ENCODE data around the gene EDIL3.
"Not testable (repeated sequence)": the region's sequence is repeated elsewhere in the genome, so short reads cannot be mapped to it uniquely, and the experiment has no call there.

Gene EDIL3

GRCh38 chr5:84303315-84303714 lies 81.4 kb downstream of the EDIL3 start:
- no CpG with 5 or more reads among the region's 3 CpGs for WGBS (ENCODE audit: insufficient coverage)
- no peak for DNase-seq
- ChIA-PET CTCF (interaction anchor here (1.1 kb wide), 1 partner anchor 44 kb away, joined by 3 read pairs; no protein-coding TSS in a partner anchor), POLR2A (no interaction called here)
- no peak overlapping the region for H3K27ac ChIP-seq (ENCODE audit: insufficient read depth in 1 of 2, low read depth in 1 of 2, low read length in 2 of 2, poor library complexity in 1 of 2, severe bottlenecking in 2 of 2)
- H3K4me1 ChIP-seq (ENCODE audit: control extremely low read depth in 1 of 4, control insufficient read depth in 4 of 4, insufficient read depth in 4 of 4, low read length in 3 of 4): no peaks in the 10 kb centered on the region
- H3K9me3 ChIP-seq (ENCODE audit: control extremely low read depth in 1 of 5, control insufficient read depth in 4 of 5, insufficient read depth in 2 of 5, low read depth in 1 of 5, low read length in 4 of 5): no peaks in the 10 kb centered on the region
- H3K36me3 ChIP-seq (ENCODE audit: control insufficient read depth in 4 of 4, insufficient read depth in 4 of 4, low read length in 3 of 4): no peaks in the 10 kb centered on the region
- H3K4me3 ChIP-seq (ENCODE audit: control insufficient read depth in 1 of 7, extremely low read depth in 1 of 7, insufficient read depth in 4 of 7, low read depth in 2 of 7, low read length in 6 of 7): no peak overlapping the region
- H3K27me3 ChIP-seq (replicated peaks in 2 of 5; ENCODE audit: control insufficient read depth in 4 of 5, insufficient read depth in 5 of 5, low read length in 4 of 5): no peaks in the 10 kb centered on the region

GRCh38 chr5:84301535-84301934 lies 83.1 kb downstream of the EDIL3 start:
- ChIA-PET POLR2A (no interaction called here), CTCF (no interaction called here)
- Histone ChIP-seq H3K9me3 (ENCODE audit: control extremely low read depth in 1 of 5, control insufficient read depth in 4 of 5, insufficient read depth in 2 of 5, low read depth in 1 of 5, low read length in 4 of 5) (no peaks in the 10 kb centered on the region), H3K4me3 (ENCODE audit: control insufficient read depth in 1 of 7, extremely low read depth in 1 of 7, insufficient read depth in 4 of 7, low read depth in 2 of 7, low read length in 6 of 7) (no peak overlapping the region), H3K27ac (ENCODE audit: insufficient read depth in 1 of 2, low read depth in 1 of 2, low read length in 2 of 2, poor library complexity in 1 of 2, severe bottlenecking in 2 of 2) (no peak overlapping the region), H3K27me3 (replicated peaks in 2 of 5; ENCODE audit: control insufficient read depth in 4 of 5, insufficient read depth in 5 of 5, low read length in 4 of 5) (no peaks in the 10 kb centered on the region), H3K36me3 (ENCODE audit: control insufficient read depth in 4 of 4, insufficient read depth in 4 of 4, low read length in 3 of 4) (no peaks in the 10 kb centered on the region), H3K4me1 (ENCODE audit: control extremely low read depth in 1 of 4, control insufficient read depth in 4 of 4, insufficient read depth in 4 of 4, low read length in 3 of 4) (no peaks in the 10 kb centered on the region)
- WGBS (ENCODE audit: insufficient coverage): no CpG with 5 or more reads among the region's 1 CpG
- DNase-seq: no peak

- ChIA-PET POLR2A (no interaction called here), CTCF (no interaction called here)
- Histone ChIP-seq H3K27me3 (replicated peaks in 2 of 5; ENCODE audit: control insufficient read depth in 4 of 5, insufficient read depth in 5 of 5, low read length in 4 of 5) (no peaks in the 10 kb centered on the region), H3K4me3 (ENCODE audit: control insufficient read depth in 1 of 7, extremely low read depth in 1 of 7, insufficient read depth in 4 of 7, low read depth in 2 of 7, low read length in 6 of 7) (no peak overlapping the region), H3K4me1 (ENCODE audit: control extremely low read depth in 1 of 4, control insufficient read depth in 4 of 4, insufficient read depth in 4 of 4, low read length in 3 of 4) (no peaks in the 10 kb centered on the region), H3K9me3 (ENCODE audit: control extremely low read depth in 1 of 5, control insufficient read depth in 4 of 5, insufficient read depth in 2 of 5, low read depth in 1 of 5, low read length in 4 of 5) (no peaks in the 10 kb centered on the region), H3K36me3 (ENCODE audit: control insufficient read depth in 4 of 4, insufficient read depth in 4 of 4, low read length in 3 of 4) (no peaks in the 10 kb centered on the region), H3K27ac (ENCODE audit: insufficient read depth in 1 of 2, low read depth in 1 of 2, low read length in 2 of 2, poor library complexity in 1 of 2, severe bottlenecking in 2 of 2) (no peak overlapping the region)
- DNase-seq: no peak
- WGBS (ENCODE audit: insufficient coverage): no CpG with 5 or more reads among the region's 1 CpG
Observed at GRCh38 chr5:84299959-84300358, 84.7 kb downstream of the EDIL3 start.

- Histone ChIP-seq H3K4me1 (ENCODE audit: control extremely low read depth in 1 of 4, control insufficient read depth in 4 of 4, insufficient read depth in 4 of 4, low read length in 3 of 4) (no peaks in the 10 kb centered on the region), H3K36me3 (ENCODE audit: control insufficient read depth in 4 of 4, insufficient read depth in 4 of 4, low read length in 3 of 4) (no peaks in the 10 kb centered on the region), H3K27me3 (replicated peaks in 2 of 5; ENCODE audit: control insufficient read depth in 4 of 5, insufficient read depth in 5 of 5, low read length in 4 of 5) (no peaks in the 10 kb centered on the region), H3K9me3 (ENCODE audit: control extremely low read depth in 1 of 5, control insufficient read depth in 4 of 5, insufficient read depth in 2 of 5, low read depth in 1 of 5, low read length in 4 of 5) (no peaks in the 10 kb centered on the region), H3K4me3 (ENCODE audit: control insufficient read depth in 1 of 7, extremely low read depth in 1 of 7, insufficient read depth in 4 of 7, low read depth in 2 of 7, low read length in 6 of 7) (no peak overlapping the region), H3K27ac (ENCODE audit: insufficient read depth in 1 of 2, low read depth in 1 of 2, low read length in 2 of 2, poor library complexity in 1 of 2, severe bottlenecking in 2 of 2) (no peak overlapping the region)
- ChIA-PET POLR2A (no interaction called here), CTCF (no interaction called here)
- no peak for DNase-seq
- WGBS (ENCODE audit: insufficient coverage): 90% methylated on average over 3 of the region's 4 CpGs
Observed at GRCh38 chr5:84298628-84299027, 86.1 kb downstream of the EDIL3 start.

GRCh38 chr5:84297641-84298040 lies 87.0 kb downstream of the EDIL3 start:
- H3K9me3 ChIP-seq (ENCODE audit: control extremely low read depth in 1 of 5, control insufficient read depth in 4 of 5, insufficient read depth in 2 of 5, low read depth in 1 of 5, low read length in 4 of 5); POLR2A ChIA-PET; H3K27me3 ChIP-seq (replicated peaks in 2 of 5; ENCODE audit: control insufficient read depth in 4 of 5, insufficient read depth in 5 of 5, low read length in 4 of 5); H3K4me1 ChIP-seq (ENCODE audit: control extremely low read depth in 1 of 4, control insufficient read depth in 4 of 4, insufficient read depth in 4 of 4, low read length in 3 of 4); H3K27ac ChIP-seq (ENCODE audit: insufficient read depth in 1 of 2, low read depth in 1 of 2, low read length in 2 of 2, poor library complexity in 1 of 2, severe bottlenecking in 2 of 2); CTCF ChIA-PET; H3K4me3 ChIP-seq (ENCODE audit: control insufficient read depth in 1 of 7, extremely low read depth in 1 of 7, insufficient read depth in 4 of 7, low read depth in 2 of 7, low read length in 6 of 7); DNase-seq; H3K36me3 ChIP-seq (ENCODE audit: control insufficient read depth in 4 of 4, insufficient read depth in 4 of 4, low read length in 3 of 4): not testable (repeated sequence)
- WGBS (ENCODE audit: insufficient coverage): 100% methylated on average over 1 of the region's 4 CpGs

GRCh38 chr5:84292788-84293653 lies 91.7 kb downstream of the EDIL3 start:
- Histone ChIP-seq H3K4me3 (ENCODE audit: control insufficient read depth in 1 of 7, extremely low read depth in 1 of 7, insufficient read depth in 4 of 7, low read depth in 2 of 7, low read length in 6 of 7) (no peak overlapping the region), H3K27me3 (replicated peaks in 2 of 5; ENCODE audit: control insufficient read depth in 4 of 5, insufficient read depth in 5 of 5, low read length in 4 of 5) (no peaks in the 10 kb centered on the region), H3K9me3 (ENCODE audit: control extremely low read depth in 1 of 5, control insufficient read depth in 4 of 5, insufficient read depth in 2 of 5, low read depth in 1 of 5, low read length in 4 of 5) (no peaks in the 10 kb centered on the region), H3K36me3 (ENCODE audit: control insufficient read depth in 4 of 4, insufficient read depth in 4 of 4, low read length in 3 of 4) (no peaks in the 10 kb centered on the region), H3K4me1 (ENCODE audit: control extremely low read depth in 1 of 4, control insufficient read depth in 4 of 4, insufficient read depth in 4 of 4, low read length in 3 of 4) (peaks cover 0 to 7% (median 3%) of the 10 kb centered on the region in 4 experiments), H3K27ac (ENCODE audit: insufficient read depth in 1 of 2, low read depth in 1 of 2, low read length in 2 of 2, poor library complexity in 1 of 2, severe bottlenecking in 2 of 2) (no peak overlapping the region)
- 88% methylated on average over 12 of the region's 14 CpGs for WGBS (ENCODE audit: insufficient coverage)
- ChIA-PET POLR2A (no interaction called here), CTCF (interaction anchor here (0.6 kb wide), 1 partner anchor 254 kb away, joined by 3 read pairs; no protein-coding TSS in a partner anchor)
- no peak for DNase-seq

GRCh38 chr5:84292000-84292642 lies 92.6 kb downstream of the EDIL3 start:
- Histone ChIP-seq H3K9me3 (ENCODE audit: control extremely low read depth in 1 of 5, control insufficient read depth in 4 of 5, insufficient read depth in 2 of 5, low read depth in 1 of 5, low read length in 4 of 5) (no peaks in the 10 kb centered on the region), H3K4me1 (ENCODE audit: control extremely low read depth in 1 of 4, control insufficient read depth in 4 of 4, insufficient read depth in 4 of 4, low read length in 3 of 4) (peaks cover 0 to 12% (median 8%) of the 10 kb centered on the region in 4 experiments), H3K27ac (ENCODE audit: insufficient read depth in 1 of 2, low read depth in 1 of 2, low read length in 2 of 2, poor library complexity in 1 of 2, severe bottlenecking in 2 of 2) (no peak overlapping the region), H3K4me3 (ENCODE audit: control insufficient read depth in 1 of 7, extremely low read depth in 1 of 7, insufficient read depth in 4 of 7, low read depth in 2 of 7, low read length in 6 of 7) (no peak overlapping the region), H3K36me3 (ENCODE audit: control insufficient read depth in 4 of 4, insufficient read depth in 4 of 4, low read length in 3 of 4) (no peaks in the 10 kb centered on the region), H3K27me3 (replicated peaks in 2 of 5; ENCODE audit: control insufficient read depth in 4 of 5, insufficient read depth in 5 of 5, low read length in 4 of 5) (no peaks in the 10 kb centered on the region)
- no peak for DNase-seq
- ChIA-PET CTCF (no interaction called here), POLR2A (no interaction called here)
- no CpG with 5 or more reads among the region's 1 CpG for WGBS (ENCODE audit: insufficient coverage)
